SU-DHL-6 (cell line): Measurements from ENCODE around the gene SF1.

ENCODE experiments used
- H2AFZ ChIP-seq: fragments of 200-600 bp; sonication (generic); 2 replicates; pipeline ENCODE4 v1.6.1; 2014; ENCODE audit warnings: low read depth, mild to moderate bottlenecking, moderate library complexity, mixed read lengths, antibody characterized with exemption, low read length; ENCODE audit not compliant: severe bottlenecking
- H3F3A ChIP-seq: fragments of 200-600 bp; shearing (Covaris generic); 2 replicates; pipeline ENCODE4 v1.6.0; 2016; ENCODE audit warnings: antibody characterized with exemption, mild to moderate bottlenecking; ENCODE audit not compliant: insufficient read depth
- H3K27ac ChIP-seq: fragments of 200-600 bp; sonication (generic); 2 replicates; pipeline ENCODE4 v1.5.1; 2016; ENCODE audit warnings: low read depth, mild to moderate bottlenecking, low read length, moderate library complexity, mixed read lengths
- H3K27me3 ChIP-seq: fragments of 200-600 bp; sonication (generic), shearing (Covaris generic); 2 replicates; pipeline ENCODE4 v1.6.0; 2014; ENCODE audit warnings: mild to moderate bottlenecking, low read length
- H3K36me3 ChIP-seq: fragments of 200-600 bp; sonication (generic); 2 replicates; pipeline ENCODE4 v1.6.1; 2014; ENCODE audit warnings: mild to moderate bottlenecking, low read length, mixed read lengths
- H3K4me2 ChIP-seq: fragments of 300-600, 200-600 bp; shearing (Covaris generic), sonication (generic); 2 replicates; pipeline ENCODE4 v1.6.0; 2014; ENCODE audit warnings: low read length, low read depth, mild to moderate bottlenecking; ENCODE audit not compliant: poor library complexity, severe bottlenecking
- H3K4me3 ChIP-seq: fragments of 200-600 bp; sonication (generic); 2 replicates; pipeline ENCODE4 v1.5.1; 2014; ENCODE audit warnings: antibody characterized with exemption, low read length, mild to moderate bottlenecking, mixed read lengths; ENCODE audit not compliant: insufficient read depth, poor library complexity, severe bottlenecking
- H3K79me2 ChIP-seq: fragments of 200-600 bp; sonication (generic); 2 replicates; pipeline ENCODE4 v1.6.1; 2014; ENCODE audit warnings: mild to moderate bottlenecking, low read length, moderate library complexity; ENCODE audit not compliant: insufficient read depth
- H3K9ac ChIP-seq: fragments of 200-600 bp; sonication (generic); 2 replicates; pipeline ENCODE4 v1.7.0; 2014; ENCODE audit warnings: mild to moderate bottlenecking, low read length
- H3K9me2 ChIP-seq: fragments of 200-600 bp; sonication (generic); replicated peaks from 2 replicates; pipeline ENCODE4 v1.6.1; 2014; ENCODE audit warnings: low read length; ENCODE audit not compliant: insufficient read depth
- H3K9me3 ChIP-seq: fragments of 200-600 bp; sonication (generic); 2 replicates; pipeline ENCODE4 v1.6.1; 2014; ENCODE audit warnings: low read length, mixed read lengths; ENCODE audit not compliant: insufficient read depth
- H4K20me1 ChIP-seq: fragments of 200-600 bp; sonication (generic); 2 replicates; pipeline ENCODE4 v1.6.1; 2014; ENCODE audit warnings: low read depth, mild to moderate bottlenecking, antibody characterized with exemption, low read length, moderate library complexity, mixed read lengths
- CTCF ChIP-seq: fragments of 200-600 bp; sonication (generic); IDR thresholded peaks from one replicate; pipeline ENCODE4 v1.5.1; 2017; ENCODE audit warnings: antibody characterized with exemption, mild to moderate bottlenecking, low read length, moderate library complexity; ENCODE audit not compliant: insufficient read depth, poor library complexity, severe bottlenecking
- EZH2phosphoT487 ChIP-seq: fragments of 200-600 bp; sonication (generic), shearing (Covaris generic); conservative IDR thresholded peaks from 2 replicates; pipeline ENCODE4 v1.6.1; 2018; ENCODE audit warnings: mild to moderate bottlenecking, antibody characterized with exemption, low read length, moderate library complexity, mixed read lengths

Gene SF1

GRCh38 chr11:64726867-64727530 lies 51.3 kb downstream of the SF1 start:
- TF ChIP-seq CTCF, result no peak
- no peak for TF ChIP-seq EZH2phosphoT487
- no peak overlapping the region for H3K4me2 ChIP-seq
- no peak overlapping the region for H3K27ac ChIP-seq
- H3F3A ChIP-seq, result no peaks in the 10 kb centered on the region
- H3K4me3 ChIP-seq, result no peak overlapping the region
- no peak overlapping the region for H2AFZ ChIP-seq
- no peaks in the 10 kb centered on the region for H3K36me3 ChIP-seq
- H4K20me1 ChIP-seq, result no peaks in the 10 kb centered on the region
- no peak overlapping the region for H3K9ac ChIP-seq
- no peaks in the 10 kb centered on the region for H3K27me3 ChIP-seq
- H3K79me2 ChIP-seq, result no peaks in the 10 kb centered on the region
- H3K9me2 ChIP-seq, result no peaks in the 10 kb centered on the region
- H3K9me3 ChIP-seq, result no peaks in the 10 kb centered on the region

- no peaks in the 10 kb centered on the region for H3K9me2 ChIP-seq
- H3K4me3 ChIP-seq, result no peak overlapping the region
- H2AFZ ChIP-seq, result no peak overlapping the region
- no peaks in the 10 kb centered on the region for H3K79me2 ChIP-seq
- no peak overlapping the region for H3K9ac ChIP-seq
- H3K36me3 ChIP-seq, result no peaks in the 10 kb centered on the region
- no peak for TF ChIP-seq CTCF
- no peak for TF ChIP-seq EZH2phosphoT487
- H3F3A ChIP-seq, result no peaks in the 10 kb centered on the region
- no peak overlapping the region for H3K27ac ChIP-seq
- no peaks in the 10 kb centered on the region for H3K27me3 ChIP-seq
- H4K20me1 ChIP-seq, result no peaks in the 10 kb centered on the region
- no peaks in the 10 kb centered on the region for H3K9me3 ChIP-seq
- H3K4me2 ChIP-seq, result no peak overlapping the region
Measured at GRCh38 chr11:64726211-64726641, 52.1 kb downstream of the SF1 start.

GRCh38 chr11:64724863-64725532 lies 53.3 kb downstream of the SF1 start:
- H3K9ac ChIP-seq, result no peak overlapping the region
- H3K27ac ChIP-seq, result no peak overlapping the region
- no peak overlapping the region for H3K4me3 ChIP-seq
- no peaks in the 10 kb centered on the region for H4K20me1 ChIP-seq
- no peaks in the 10 kb centered on the region for H3F3A ChIP-seq
- TF ChIP-seq CTCF, result no peak
- no peak for TF ChIP-seq EZH2phosphoT487
- H2AFZ ChIP-seq, result no peak overlapping the region
- H3K9me2 ChIP-seq, result no peaks in the 10 kb centered on the region
- H3K27me3 ChIP-seq, result no peaks in the 10 kb centered on the region
- no peaks in the 10 kb centered on the region for H3K79me2 ChIP-seq
- no peak overlapping the region for H3K4me2 ChIP-seq
- no peaks in the 10 kb centered on the region for H3K9me3 ChIP-seq
- no peaks in the 10 kb centered on the region for H3K36me3 ChIP-seq
